ENCODE results near the gene RNU2-63P.
"Not testable (repeated sequence)": the region's sequence is repeated elsewhere in the genome, so short reads cannot be mapped to it uniquely, and the experiment has no call there.

RNU2-63P gene

DNA sequence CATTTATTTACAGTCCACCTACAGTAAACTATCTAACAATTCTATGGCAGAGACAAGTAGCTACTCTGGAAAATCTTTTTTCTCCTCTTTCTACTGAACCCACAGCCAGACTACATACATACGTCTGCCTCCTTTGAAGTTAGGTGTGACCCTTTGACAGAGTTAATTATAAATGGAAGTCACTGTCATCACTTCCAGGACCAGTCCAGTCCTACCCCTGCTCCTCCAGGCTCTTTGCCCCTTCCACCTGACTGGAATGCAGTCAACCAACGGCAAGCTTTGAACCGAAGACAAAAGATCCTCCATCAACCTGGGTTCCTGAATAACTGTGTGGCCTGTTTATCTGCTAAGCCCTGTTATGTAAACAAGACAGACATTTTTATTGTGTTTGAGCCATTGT lies 35.2 kb downstream of the RNU2-63P start:
- DNase-seq (ENCODE audit: low spot score), result not testable (repeated sequence)

DNA sequence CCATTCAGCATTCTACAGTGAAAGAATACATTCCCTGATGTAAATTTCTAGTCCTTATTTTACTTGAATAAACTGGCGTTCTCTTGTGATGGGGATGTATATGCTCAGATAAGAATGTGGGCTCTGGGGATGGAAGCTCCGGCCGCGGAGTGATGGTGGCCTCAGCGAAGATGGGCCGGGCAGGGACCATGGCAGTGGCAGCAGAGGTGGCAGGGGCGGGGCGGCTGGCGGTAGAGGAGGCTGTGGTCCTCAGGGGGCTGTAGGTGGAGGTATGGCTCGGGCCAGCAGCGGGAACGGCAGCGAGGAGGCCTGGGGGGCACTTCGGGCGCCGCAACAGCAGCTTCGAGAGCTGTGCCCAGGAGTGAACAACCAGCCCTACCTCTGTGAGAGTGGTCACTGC lies 44.0 kb downstream of the RNU2-63P start:
- not testable (repeated sequence) for DNase-seq (ENCODE audit: low spot score)

Data from hematopoietic multipotent progenitor cell treated with erythropoietin and hydrocortisone succinate and interleukin-3 and kit ligand, for 17 days (in vitro differentiated cells).